ENCODE results near the gene TAX1BP1. TPM values are rescaled to one million over a fixed set of nuclear protein-coding genes. Genes with fewer than 3 reads are reported as not detected.

TAX1BP1 gene
- total RNA-seq, 6 experiments from 2014 or later = 39.2 to 63.8 (median 47.4) TPM

DNA sequence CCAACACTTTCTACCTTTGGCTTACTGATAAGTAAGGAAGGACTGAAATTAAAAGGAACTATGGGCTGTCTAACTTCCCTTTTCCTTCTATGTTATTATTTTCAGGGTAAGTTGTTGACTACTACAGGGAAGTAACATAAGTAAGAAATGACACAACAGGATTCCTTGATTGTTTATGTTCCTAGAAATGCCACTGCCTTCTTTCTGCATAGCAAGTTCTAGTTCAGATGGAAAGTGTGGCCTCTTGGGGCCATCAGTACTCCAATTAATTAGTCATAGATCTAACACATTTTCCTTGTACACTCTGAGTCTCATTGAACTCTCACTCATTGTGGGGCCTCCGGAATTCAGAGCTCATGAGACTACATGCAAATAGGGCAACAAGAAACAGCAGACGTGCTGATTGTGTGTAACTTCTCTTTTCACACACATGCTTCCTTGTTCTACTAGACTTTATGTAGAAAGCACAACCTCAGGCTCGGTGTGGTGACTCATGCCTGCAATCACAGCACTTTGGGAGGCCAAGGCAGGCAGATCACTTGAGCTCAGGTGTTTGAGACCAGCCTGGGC, 42.0 kb upstream of the TAX1BP1 start:
- DNase-seq = no peak

DNA sequence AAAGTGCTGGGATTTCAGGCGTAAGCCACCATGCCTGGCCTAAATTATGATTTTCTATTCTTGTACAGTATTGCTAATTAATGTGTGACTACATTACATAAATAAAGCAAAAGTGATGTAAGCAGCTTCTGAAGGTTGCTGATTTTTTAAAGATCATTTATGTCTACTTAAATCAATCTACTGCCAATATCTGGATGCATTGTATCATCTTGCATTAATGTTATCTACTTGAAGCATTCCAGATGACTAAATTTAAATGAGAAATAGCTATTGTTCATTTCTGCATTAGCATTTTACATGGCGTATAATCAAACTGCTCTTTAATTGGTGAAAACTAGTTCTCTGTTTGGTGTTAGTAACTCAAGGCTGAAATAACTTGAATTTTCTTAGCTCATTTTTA, 40.2 kb upstream of the TAX1BP1 start:
- 89% methylated on average over 2 of the region's 2 CpGs for WGBS (ENCODE audit: insufficient coverage, low coverage, low lambda C conversion rate, missing lambda C conversion rate)
- Histone ChIP-seq H3K4me1 (no peaks in the 10 kb centered on the region), H3K9me3 (no peaks in the 10 kb centered on the region), H3K36me3 (no peaks in the 10 kb centered on the region), H3K4me3 (no peak overlapping the region), H3K27ac (no peak overlapping the region), H3K27me3 (no peaks in the 10 kb centered on the region)
- ATAC-seq (no peak), DNase-seq (no peak)
- intact Hi-C loops (cut with DNase I) = no loop called here
- no peak for TF ChIP-seq POLR2A (IDR thresholded peaks at IDR 0.05)
- TF ChIP-seq, protein P1, sequence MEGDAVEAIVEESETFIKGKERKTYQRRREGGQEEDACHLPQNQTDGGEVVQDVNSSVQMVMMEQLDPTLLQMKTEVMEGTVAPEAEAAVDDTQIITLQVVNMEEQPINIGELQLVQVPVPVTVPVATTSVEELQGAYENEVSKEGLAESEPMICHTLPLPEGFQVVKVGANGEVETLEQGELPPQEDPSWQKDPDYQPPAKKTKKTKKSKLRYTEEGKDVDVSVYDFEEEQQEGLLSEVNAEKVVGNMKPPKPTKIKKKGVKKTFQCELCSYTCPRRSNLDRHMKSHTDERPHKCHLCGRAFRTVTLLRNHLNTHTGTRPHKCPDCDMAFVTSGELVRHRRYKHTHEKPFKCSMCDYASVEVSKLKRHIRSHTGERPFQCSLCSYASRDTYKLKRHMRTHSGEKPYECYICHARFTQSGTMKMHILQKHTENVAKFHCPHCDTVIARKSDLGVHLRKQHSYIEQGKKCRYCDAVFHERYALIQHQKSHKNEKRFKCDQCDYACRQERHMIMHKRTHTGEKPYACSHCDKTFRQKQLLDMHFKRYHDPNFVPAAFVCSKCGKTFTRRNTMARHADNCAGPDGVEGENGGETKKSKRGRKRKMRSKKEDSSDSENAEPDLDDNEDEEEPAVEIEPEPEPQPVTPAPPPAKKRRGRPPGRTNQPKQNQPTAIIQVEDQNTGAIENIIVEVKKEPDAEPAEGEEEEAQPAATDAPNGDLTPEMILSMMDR (IDR thresholded peaks at IDR 0.05) = no peak

More for the DNA sequence above, 42.0 kb upstream of the TAX1BP1 start:
- no peaks in the 10 kb centered on the region for H3K27me3 ChIP-seq
- H3K9me3 ChIP-seq = no peaks in the 10 kb centered on the region
- intact Hi-C loops (cut with DNase I) = no loop called here
- TF ChIP-seq POLR2A (IDR thresholded peaks at IDR 0.05) = no peak
- TF ChIP-seq, protein P1 (IDR thresholded peaks at IDR 0.05) = no peak
- no peaks in the 10 kb centered on the region for H3K4me1 ChIP-seq
- no peak overlapping the region for H3K4me3 ChIP-seq
- no peaks in the 10 kb centered on the region for H3K36me3 ChIP-seq
- peak overlapping the region in 1 of 3 donors; percentile 1 for H3K27ac ChIP-seq
- WGBS (ENCODE audit: insufficient coverage, low coverage, low lambda C conversion rate, missing lambda C conversion rate) = 57% methylated on average over 3 of the region's 3 CpGs
- ATAC-seq = peak in 3 of 4 donors; percentile 51 to 68 (median 67)

DNA sequence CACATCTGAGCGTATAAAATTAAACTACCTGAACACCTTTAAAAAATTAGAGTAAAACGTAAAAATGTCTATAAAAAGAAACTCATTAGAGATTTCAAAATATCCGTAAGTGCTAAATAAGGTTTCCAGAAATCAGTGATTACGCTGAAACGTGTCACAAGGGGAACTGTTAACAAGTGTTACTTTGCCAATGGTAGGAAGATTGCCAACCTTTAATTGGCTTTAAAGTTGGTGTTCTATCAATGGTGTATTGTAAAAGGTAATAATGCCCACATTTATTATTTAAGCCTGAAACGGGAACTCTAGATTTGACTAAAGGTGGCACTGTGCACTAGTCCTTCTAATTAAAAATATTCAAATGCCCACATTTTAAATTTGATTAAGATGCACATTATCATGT, 39.5 kb upstream of the TAX1BP1 start:
- 73% methylated on average over 6 of the region's 6 CpGs for WGBS (ENCODE audit: insufficient coverage, low coverage, low lambda C conversion rate, missing lambda C conversion rate)
- H3K4me3 ChIP-seq = no peak overlapping the region
- TF ChIP-seq, protein P1 (IDR thresholded peaks at IDR 0.05) = no peak
- no peak for TF ChIP-seq POLR2A (IDR thresholded peaks at IDR 0.05)

DNA sequence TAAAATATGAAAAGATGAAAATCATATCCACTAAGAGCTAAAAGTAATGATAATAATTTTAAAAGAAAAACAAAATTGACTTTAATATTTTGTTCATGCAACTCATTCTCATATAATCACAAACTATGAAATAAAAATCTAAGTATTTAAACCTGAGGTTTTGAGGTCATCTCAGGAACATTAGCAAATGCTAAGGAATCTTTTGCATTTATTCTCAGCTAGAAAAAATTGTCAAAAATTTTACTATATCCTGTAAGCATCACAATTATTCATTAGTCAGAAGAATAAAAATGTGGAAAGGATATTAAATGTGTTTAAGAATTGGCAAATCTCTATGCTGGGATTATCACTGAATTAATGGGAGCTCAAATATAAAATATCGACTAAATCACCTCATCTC, 36.8 kb upstream of the TAX1BP1 start:
- no peaks in the 10 kb centered on the region for H3K4me1 ChIP-seq
- 93% methylated on average over 1 of the region's 1 CpG for WGBS (ENCODE audit: insufficient coverage, low coverage, low lambda C conversion rate, missing lambda C conversion rate)

More for the DNA sequence above, 39.5 kb upstream of the TAX1BP1 start:
- intact Hi-C loops (cut with DNase I) = no loop called here
- ATAC-seq = no peak
- DNase-seq = no peak
- H3K27ac ChIP-seq = no peak overlapping the region
- H3K36me3 ChIP-seq = no peaks in the 10 kb centered on the region
- H3K4me1 ChIP-seq = no peaks in the 10 kb centered on the region
- no peaks in the 10 kb centered on the region for H3K9me3 ChIP-seq
- no peaks in the 10 kb centered on the region for H3K27me3 ChIP-seq

More for the DNA sequence above, 36.8 kb upstream of the TAX1BP1 start:
- DNase-seq (no peak), ATAC-seq (no peak)
- no peak overlapping the region for H3K4me3 ChIP-seq
- no peak overlapping the region for H3K27ac ChIP-seq
- TF ChIP-seq POLR2A (IDR thresholded peaks at IDR 0.05) = no peak
- TF ChIP-seq, protein P1 (IDR thresholded peaks at IDR 0.05) = no peak
- no peaks in the 10 kb centered on the region for H3K27me3 ChIP-seq
- H3K9me3 ChIP-seq = no peaks in the 10 kb centered on the region
- intact Hi-C loops (cut with DNase I) = no loop called here
- no peaks in the 10 kb centered on the region for H3K36me3 ChIP-seq
